Vagina (tissue), 2 donors: ENCODE data around the gene PSMC1. TPM values are rescaled to one million over a fixed set of nuclear protein-coding genes. Genes with fewer than 3 reads are reported as not detected.
"Not testable (repeated sequence)": the region's sequence is repeated elsewhere in the genome, so short reads cannot be mapped to it uniquely, and the experiment has no call there.

Experiments
- DNase-seq, 2 donors: peaks; one replicate each; pipeline ENCODE4 v3.0.0-alpha.2; 2017; ENCODE audit errors: extremely low spot score in 2 of 2
- H3K27ac ChIP-seq: fragments of 200-600 bp; sonication (generic); one replicate; pipeline ENCODE4 v1.5.1; 2019
- H3K27me3 ChIP-seq: fragments of 200-600 bp; sonication (generic); one replicate; pipeline ENCODE4 v1.5.1; 2019
- H3K36me3 ChIP-seq, 2 donors: fragments of 200-600 bp; sonication (generic); one replicate each; pipeline ENCODE4 v1.5.1; 2017 to 2019
- H3K4me1 ChIP-seq: fragments of 200-600 bp; sonication (generic); one replicate; pipeline ENCODE4 v1.5.1; 2019
- H3K4me3 ChIP-seq, 2 donors: fragments of 200-600 bp; sonication (generic); 1 replicate in 1 of 2; 2 replicates in 1 of 2; pipeline ENCODE4 v1.5.1; 2016 to 2019
- H3K9me3 ChIP-seq: fragments of 200-600 bp; sonication (generic); one replicate; pipeline ENCODE4 v1.5.1; 2019
- POLR2A ChIP-seq, 2 donors: fragments of 450-650 bp; IDR thresholded peaks; one replicate each; pipeline ENCODE4 v1.6.1; 2017; ENCODE audit warnings: antibody characterized with exemption in 2 of 2, mild to moderate bottlenecking in 2 of 2, moderate library complexity in 2 of 2
- POLR2AphosphoS5 ChIP-seq, 2 donors: sonication (generic); formaldehyde crosslinking; IDR thresholded peaks; one replicate each; pipeline ENCODE4 v1.9.0; 2017; ENCODE audit warnings: antibody characterized with exemption in 2 of 2, mild to moderate bottlenecking in 2 of 2, low read depth in 1 of 2; ENCODE audit not compliant: insufficient read depth in 1 of 2
- intact Hi-C: fragments of 100-400 bp; cut with DNase I; formaldehyde crosslinking; loops from one replicate; pipeline ENCODE4 v1.15.1; 2023
- total RNA-seq: library from RNA; depleted of rRNA; stranded (reverse); fragments of >200 nt; gene quantifications from one replicate; pipeline ENCODE4 v1.2.3, GENCODE V29; 2016
- TF ChIP-seq, protein P1 (sequence below), 3 experiments: fragments of 450-650 bp in 2 of 3; fragments of 200-600 bp in 1 of 3; sonication (generic) in 1 of 3; IDR thresholded peaks; one replicate each; pipeline ENCODE4 v1.5.1; 2017 to 2019; ENCODE audit warnings: antibody characterized with exemption in 3 of 3, mild to moderate bottlenecking in 2 of 3, moderate library complexity in 2 of 3

PSMC1 gene
- total RNA-seq, 1 donor from 2014 or later, result 32.7 TPM

GRCh38 chr14:90239139-90239538, 17.2 kb upstream of the PSMC1 start:
- TF ChIP-seq, protein P1, sequence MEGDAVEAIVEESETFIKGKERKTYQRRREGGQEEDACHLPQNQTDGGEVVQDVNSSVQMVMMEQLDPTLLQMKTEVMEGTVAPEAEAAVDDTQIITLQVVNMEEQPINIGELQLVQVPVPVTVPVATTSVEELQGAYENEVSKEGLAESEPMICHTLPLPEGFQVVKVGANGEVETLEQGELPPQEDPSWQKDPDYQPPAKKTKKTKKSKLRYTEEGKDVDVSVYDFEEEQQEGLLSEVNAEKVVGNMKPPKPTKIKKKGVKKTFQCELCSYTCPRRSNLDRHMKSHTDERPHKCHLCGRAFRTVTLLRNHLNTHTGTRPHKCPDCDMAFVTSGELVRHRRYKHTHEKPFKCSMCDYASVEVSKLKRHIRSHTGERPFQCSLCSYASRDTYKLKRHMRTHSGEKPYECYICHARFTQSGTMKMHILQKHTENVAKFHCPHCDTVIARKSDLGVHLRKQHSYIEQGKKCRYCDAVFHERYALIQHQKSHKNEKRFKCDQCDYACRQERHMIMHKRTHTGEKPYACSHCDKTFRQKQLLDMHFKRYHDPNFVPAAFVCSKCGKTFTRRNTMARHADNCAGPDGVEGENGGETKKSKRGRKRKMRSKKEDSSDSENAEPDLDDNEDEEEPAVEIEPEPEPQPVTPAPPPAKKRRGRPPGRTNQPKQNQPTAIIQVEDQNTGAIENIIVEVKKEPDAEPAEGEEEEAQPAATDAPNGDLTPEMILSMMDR (IDR thresholded peaks at IDR 0.05), result no peak
- no peak for TF ChIP-seq POLR2A (IDR thresholded peaks at IDR 0.05)
- no peak for TF ChIP-seq POLR2AphosphoS5 (IDR thresholded peaks at IDR 0.05; ENCODE audit: insufficient read depth in 1 of 2, low read depth in 1 of 2)
- Histone ChIP-seq H3K4me1 (no peaks in the 10 kb centered on the region), H3K36me3 (no peaks in the 10 kb centered on the region), H3K9me3 (peaks cover 15% of the 10 kb centered on the region), H3K27ac (no peak overlapping the region), H3K27me3 (no peaks in the 10 kb centered on the region), H3K4me3 (no peak overlapping the region)
- intact Hi-C loops, result no loop called here
- DNase-seq, result no peak

- Histone ChIP-seq H3K4me3 (no peak overlapping the region), H3K4me1 (no peaks in the 10 kb centered on the region), H3K9me3 (peaks cover 15% of the 10 kb centered on the region), H3K27ac (no peak overlapping the region), H3K36me3 (no peaks in the 10 kb centered on the region), H3K27me3 (no peaks in the 10 kb centered on the region)
- no peak for DNase-seq
- TF ChIP-seq, protein P1 (IDR thresholded peaks at IDR 0.05), result no peak
- TF ChIP-seq POLR2AphosphoS5 (IDR thresholded peaks at IDR 0.05; ENCODE audit: insufficient read depth in 1 of 2, low read depth in 1 of 2) (no peak), POLR2A (IDR thresholded peaks at IDR 0.05) (no peak)
- intact Hi-C loops, result no loop called here
These were observed 13.9 kb upstream of the PSMC1 start for GRCh38 chr14:90242444-90242843.

- Histone ChIP-seq H3K27me3 (no peaks in the 10 kb centered on the region), H3K9me3 (no peaks in the 10 kb centered on the region), H3K27ac (no peak overlapping the region), H3K4me3 (no peak overlapping the region), H3K4me1 (no peaks in the 10 kb centered on the region), H3K36me3 (no peaks in the 10 kb centered on the region)
- TF ChIP-seq POLR2AphosphoS5 (IDR thresholded peaks at IDR 0.05; ENCODE audit: insufficient read depth in 1 of 2, low read depth in 1 of 2) (no peak), POLR2A (IDR thresholded peaks at IDR 0.05) (no peak)
- TF ChIP-seq, protein P1 (IDR thresholded peaks at IDR 0.05), result no peak
- no peak for DNase-seq
- intact Hi-C loops, result no loop called here
These were observed 9.4 kb upstream of the PSMC1 start for GRCh38 chr14:90246936-90247335.

DNA sequence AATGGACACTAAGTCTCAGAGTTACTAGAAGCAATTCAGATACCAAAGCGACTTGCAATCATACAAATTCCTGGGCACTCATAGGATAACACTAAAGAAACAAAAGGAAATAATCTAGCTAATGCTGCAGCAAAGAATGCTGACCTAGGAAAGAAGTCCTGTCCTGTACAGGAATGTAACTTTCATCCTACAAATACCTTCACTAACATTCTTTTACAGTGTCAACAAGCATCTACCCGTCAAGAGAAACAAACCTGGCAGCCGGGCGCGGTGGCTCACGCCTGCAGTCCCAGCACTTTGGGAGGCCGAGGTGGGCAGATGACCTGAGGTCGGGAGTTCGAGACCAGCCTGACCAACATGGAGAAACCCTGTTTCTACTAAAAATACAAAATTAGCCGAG, 8.9 kb upstream of the PSMC1 start:
- H3K4me3 ChIP-seq, H3K27ac ChIP-seq, H3K27me3 ChIP-seq, H3K9me3 ChIP-seq, H3K36me3 ChIP-seq, DNase-seq, H3K4me1 ChIP-seq, intact Hi-C loops: not testable (repeated sequence)

GRCh38 chr14:90248594-90248993, 7.8 kb upstream of the PSMC1 start:
- no peaks in the 10 kb centered on the region for H3K9me3 ChIP-seq
- intact Hi-C loops, result no loop called here
- no peak for DNase-seq

More at GRCh38 chr14:90248594-90248993, 7.8 kb upstream of the PSMC1 start:
- H3K4me1 ChIP-seq, result no peaks in the 10 kb centered on the region
- no peak overlapping the region for H3K27ac ChIP-seq
- H3K4me3 ChIP-seq, result no peak overlapping the region
- no peaks in the 10 kb centered on the region for H3K27me3 ChIP-seq
- TF ChIP-seq, protein P1 (IDR thresholded peaks at IDR 0.05), result no peak
- TF ChIP-seq POLR2A (IDR thresholded peaks at IDR 0.05) (no peak), POLR2AphosphoS5 (IDR thresholded peaks at IDR 0.05; ENCODE audit: insufficient read depth in 1 of 2, low read depth in 1 of 2) (peak in 1 of 2 donors; percentile 19)
- no peaks in the 10 kb centered on the region for H3K36me3 ChIP-seq
